Activated CD8-positive, alpha-beta memory T cell treated with anti-CD3 and anti-CD28 coated beads for 4 hours (primary cell): Measurements from ENCODE around the gene SERPINA6.
"Not testable (repeated sequence)": the region's sequence is repeated elsewhere in the genome, so short reads cannot be mapped to it uniquely, and the experiment has no call there.

Source experiments
- DNase-seq, 2 donors: peaks; one replicate each; pipeline ENCODE4 v3.0.0-alpha.2; 2020; ENCODE audit warnings: low read depth in 2 of 2

Gene SERPINA6

GRCh38 chr14:94328196-94328595 is 5.1 kb upstream of the SERPINA6 start:
- DNase-seq = no peak

GRCh38 chr14:94321421-94322271 is 1.5 kb downstream of the SERPINA6 start:
- DNase-seq = no peak

- DNase-seq = no peak
Measured at GRCh38 chr14:94320243-94320642, 2.9 kb downstream of the SERPINA6 start.

DNA sequence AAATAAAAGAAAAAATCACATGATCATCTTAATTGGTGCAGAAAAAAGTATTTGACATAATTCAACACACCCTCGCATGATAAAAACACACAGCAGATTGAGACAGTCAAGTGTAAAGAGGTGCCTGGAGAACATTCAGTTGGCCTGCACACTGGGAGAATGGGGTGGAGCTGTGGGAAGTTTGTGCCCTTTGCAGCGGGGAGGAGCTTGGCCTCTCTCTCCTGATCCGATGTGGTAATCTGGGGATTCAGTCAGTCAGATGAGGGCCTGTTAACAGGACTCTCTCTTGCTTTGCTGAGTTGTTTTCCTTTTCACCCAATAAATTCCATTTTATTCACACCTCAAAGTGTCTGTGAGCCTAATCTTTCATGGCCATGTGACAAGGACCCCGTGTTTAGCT is 5.9 kb downstream of the SERPINA6 start:
- DNase-seq = no peak

GRCh38 chr14:94316692-94317091 is 6.4 kb downstream of the SERPINA6 start:
- no peak for DNase-seq

- no peak for DNase-seq
Measured at GRCh38 chr14:94314890-94315289, 8.2 kb downstream of the SERPINA6 start.

DNA sequence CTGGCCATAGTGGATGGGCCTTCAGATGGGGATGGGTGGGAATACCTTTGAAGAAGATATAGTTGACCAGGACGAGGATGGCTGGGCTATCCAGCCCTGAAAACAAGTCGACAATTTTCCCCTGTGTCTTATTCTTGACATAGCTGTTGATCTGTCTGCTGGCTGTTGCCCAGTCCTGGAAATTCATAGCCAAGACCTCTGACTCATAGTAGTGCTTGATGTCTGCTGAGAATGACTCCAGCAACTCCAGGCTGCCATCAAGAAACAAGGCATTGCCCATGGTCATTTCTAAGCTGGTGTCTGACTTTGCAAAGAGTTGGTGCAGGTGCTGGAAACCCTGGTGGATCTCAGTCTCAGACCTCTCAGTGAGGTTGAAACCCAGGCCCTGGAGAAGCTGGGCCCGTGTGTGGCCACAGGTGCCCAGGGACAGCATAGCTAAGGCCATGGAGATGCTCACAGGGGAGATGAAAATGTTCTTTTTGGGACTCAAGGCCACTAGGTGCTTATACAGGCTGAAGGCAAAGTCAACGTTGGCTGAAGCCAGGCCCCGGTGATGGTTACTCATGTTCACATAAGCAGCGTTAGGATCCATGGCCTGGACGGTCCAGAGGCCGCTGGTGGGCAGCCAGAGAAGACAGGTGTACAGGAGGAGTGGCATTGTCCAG is 9.0 kb downstream of the SERPINA6 start:
- DNase-seq = no peak

DNA sequence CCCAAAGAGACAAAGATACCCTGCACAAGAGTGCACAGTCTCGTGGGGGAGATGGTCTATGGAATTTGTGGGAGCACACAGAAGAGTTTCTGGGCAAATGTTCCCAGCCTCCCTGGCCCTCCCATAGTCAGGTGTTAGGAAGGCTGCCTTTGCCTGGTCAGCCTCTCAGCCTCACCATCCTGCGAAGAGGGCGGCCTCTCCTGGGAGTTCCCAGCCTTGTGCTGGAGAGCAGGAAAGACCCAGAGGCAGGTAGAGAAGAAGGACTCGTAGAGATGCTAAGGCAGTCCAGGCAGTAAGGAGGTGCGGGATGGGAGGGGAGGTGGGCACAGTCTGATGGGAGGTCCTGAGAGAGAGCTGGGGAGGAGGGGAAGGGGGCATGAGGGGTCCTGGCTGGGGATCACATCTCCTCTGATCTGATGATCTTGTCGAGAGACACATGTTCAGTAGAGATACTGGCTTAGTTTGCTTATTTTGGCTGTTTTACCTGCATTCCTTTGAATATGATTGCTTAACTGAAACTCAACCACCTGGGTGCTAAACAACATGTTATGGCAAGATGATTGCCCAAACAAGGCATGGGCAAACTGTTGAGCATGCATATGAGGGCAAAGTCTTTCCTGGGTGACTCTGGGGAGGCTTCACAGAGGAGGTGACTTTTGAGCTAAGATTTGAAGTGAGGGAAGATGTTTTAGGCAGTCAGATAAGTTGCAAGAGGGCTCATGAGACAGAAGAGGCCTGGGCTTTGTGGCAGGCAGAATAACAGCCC is 10.5 kb downstream of the SERPINA6 start:
- DNase-seq = no peak

- no peak for DNase-seq
Measured at GRCh38 chr14:94310248-94310647, 12.9 kb downstream of the SERPINA6 start.

DNA sequence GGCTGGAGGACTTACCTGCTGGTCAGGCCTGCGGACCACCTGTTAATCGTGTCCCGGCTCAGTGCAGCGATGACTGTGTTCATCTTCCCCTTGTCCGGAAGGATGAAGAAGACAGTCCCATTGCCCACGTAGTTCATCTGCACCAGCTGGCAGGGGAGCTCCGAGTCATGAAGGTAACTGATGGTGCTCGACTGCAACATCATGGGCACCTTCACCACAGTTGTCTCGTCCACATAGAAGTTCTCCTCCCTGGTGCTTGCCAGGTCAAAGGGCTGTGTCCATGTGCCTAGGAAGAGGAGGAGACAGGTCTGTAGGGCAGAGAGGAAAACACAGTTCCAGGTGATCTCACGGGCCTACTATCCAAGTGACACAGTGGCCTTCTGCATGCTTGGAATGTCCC is 13.4 kb downstream of the SERPINA6 start:
- no peak for DNase-seq

DNA sequence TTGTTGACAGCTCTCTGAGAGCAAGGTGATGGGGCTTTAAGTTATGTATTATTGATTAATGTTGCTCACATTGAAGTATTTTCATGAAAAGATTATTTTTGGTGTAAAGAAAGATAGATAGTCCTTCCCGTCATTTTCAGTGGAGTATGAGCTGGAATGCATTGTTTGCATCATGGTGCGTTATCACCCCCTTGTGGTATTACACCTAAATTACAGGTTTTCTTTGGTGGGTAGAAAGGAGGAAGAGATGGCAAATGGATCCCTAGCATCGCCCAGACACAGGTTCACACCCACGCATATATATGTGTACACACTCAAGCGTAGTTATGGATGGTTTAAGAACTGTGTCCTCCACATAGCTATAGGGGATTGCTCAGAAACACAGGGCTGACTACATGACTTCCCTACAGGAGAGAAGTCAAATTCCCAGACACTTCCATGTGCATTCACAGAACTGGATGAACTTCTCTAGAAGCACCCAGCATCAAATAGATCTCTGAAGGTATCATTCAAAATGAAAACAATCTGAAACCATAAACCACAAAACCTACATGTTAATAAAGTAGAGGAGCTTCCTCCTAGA is 15.6 kb downstream of the SERPINA6 start:
- DNase-seq = no peak

DNA sequence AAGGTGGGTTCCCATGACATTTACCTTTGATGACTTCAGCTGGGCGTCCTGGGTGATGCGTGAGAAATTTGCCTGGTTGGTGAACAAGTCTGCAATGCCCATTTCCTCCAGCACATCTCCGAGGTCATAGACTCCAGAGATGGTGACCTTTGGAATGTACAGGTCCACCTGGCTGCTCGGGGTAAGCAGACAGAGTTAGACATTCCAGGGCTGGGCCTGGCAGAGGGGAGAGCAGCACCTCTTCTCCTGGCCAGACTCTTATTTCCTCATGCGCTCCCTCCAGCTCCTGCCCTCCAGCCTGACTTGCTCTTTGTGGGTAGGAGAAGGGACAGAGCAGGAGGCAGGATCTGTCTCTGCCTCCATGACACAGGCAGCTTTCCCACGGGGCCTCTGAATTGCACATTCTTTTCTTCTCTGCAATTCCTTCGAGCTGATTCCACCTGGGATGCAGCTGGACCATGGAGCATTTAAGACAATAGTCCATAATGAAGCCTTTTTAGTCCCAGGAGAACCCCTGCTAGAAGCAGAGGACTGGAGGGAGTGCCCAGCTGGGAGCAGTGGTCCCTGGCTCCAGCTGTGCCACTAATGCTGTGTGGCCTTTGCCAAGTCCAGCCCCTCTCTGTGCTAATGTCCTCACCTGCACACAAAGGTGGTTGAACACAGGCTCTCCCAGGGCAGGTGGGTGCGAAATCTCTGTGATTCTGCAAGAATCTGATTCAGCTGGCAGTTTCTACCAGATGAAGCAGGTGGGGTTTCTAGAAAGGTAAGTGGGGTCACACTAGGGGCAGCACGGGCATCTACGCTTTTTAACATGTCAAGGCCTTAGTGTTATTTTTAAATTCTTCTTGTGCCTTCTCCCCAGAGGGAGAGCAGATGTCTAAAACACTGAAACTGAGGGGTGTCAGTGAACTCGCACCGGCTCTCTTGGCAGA is 16.8 kb downstream of the SERPINA6 start:
- DNase-seq = no peak

GRCh38 chr14:94305620-94306019 is 17.5 kb downstream of the SERPINA6 start:
- no peak for DNase-seq

- no peak for DNase-seq
Measured at GRCh38 chr14:94304243-94304642, 18.9 kb downstream of the SERPINA6 start.

GRCh38 chr14:94303111-94303510 is 20.0 kb downstream of the SERPINA6 start:
- no peak for DNase-seq

- no peak for DNase-seq
Measured at GRCh38 chr14:94298130-94298529, 25.0 kb downstream of the SERPINA6 start.

DNA sequence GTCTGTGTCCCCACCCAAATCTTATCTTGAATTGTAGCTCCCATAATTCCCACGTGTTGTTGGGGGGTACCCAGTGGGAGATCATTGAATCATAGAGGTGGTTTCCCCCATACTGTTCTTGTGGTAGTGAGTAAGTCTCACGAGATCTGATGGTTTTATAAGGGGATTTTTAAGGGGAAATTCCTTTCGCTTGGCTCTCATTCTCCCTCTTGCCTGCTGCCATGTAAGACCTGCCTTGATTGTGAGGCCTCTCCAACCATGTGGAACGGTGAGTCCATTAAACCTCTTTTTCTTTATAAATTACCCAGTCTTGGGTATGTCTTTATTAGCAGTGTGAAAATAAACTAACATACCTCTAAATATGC is 27.0 kb downstream of the SERPINA6 start:
- not testable (repeated sequence) for DNase-seq

DNA sequence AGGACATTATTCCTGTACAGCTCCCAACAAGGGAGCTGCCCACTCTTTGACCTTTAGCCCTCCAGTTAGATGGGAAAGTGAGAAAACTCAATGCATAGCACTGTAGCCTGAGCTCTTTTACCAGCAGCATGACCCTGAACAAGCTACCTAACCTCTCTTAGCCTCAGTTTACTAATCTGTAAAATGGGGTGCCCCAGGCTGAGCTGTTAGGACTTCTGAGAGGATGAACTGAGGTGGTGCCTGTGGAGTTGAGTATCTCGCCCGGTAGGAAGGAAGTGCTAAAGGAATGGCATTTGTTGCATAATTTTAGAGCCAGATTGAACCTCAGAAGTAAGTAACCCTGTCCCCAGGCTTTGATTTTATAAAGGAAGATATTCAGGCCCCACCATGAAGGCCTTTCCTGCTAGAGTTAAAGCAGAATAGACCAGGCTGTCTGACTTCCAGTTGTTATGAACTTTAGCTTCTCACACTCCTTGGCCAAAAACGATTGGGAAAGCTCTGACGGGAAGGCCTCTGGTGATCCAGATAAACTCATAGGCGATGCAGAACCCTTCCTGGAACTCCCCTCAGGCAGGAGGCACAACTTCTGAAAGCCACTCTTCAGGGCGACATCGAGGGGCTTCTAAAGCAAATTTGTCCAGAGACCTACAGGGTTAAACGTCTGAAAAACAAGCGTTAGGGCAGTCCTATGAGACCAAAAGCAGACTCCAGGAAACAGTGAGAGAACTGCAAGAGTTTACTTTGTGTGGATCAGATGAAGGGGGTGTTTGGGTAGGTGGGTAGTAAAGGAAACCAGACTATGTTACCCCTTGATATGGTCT is 27.6 kb downstream of the SERPINA6 start:
- DNase-seq = no peak

DNA sequence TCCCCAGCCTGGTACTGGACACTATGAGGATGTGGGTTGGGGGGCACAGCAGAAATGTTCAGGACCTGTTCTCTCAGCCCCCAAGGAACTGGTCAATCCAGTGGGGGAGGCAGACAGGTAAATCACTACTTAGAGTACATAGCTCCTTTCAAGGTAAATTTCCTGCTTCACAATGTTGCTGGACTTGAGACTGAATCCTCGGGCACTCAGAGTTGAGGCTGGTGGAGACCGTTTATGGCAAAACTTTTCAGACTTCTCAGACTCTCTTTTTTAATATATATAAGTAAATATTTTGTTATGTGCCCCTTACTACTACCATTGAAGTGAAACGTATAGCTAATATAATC is 29.6 kb downstream of the SERPINA6 start:
- DNase-seq = no peak

GRCh38 chr14:94292872-94293577 is 30.1 kb downstream of the SERPINA6 start, which contains the start of gene SERPINA10:
SERPINA10 (minus strand) TSS chr14:94293268; CDS start chr14:94290593, 2,675 bp downstream.
- no peak for DNase-seq
